GM12874 (cell line): ENCODE results near the gene SRRD.

Experiments used
- TF ChIP-seq, protein P1 (sequence below): IDR thresholded peaks from 2 replicates; pipeline ENCODE4 v1.5.1; 2011; ENCODE audit warnings: low read depth, mild to moderate bottlenecking, control low read depth, low read length, moderate library complexity; ENCODE audit not compliant: insufficient read depth

Gene SRRD

GRCh38 chr22:26461188-26461810 is 22.4 kb upstream of the SRRD start:
- TF ChIP-seq, protein P1, sequence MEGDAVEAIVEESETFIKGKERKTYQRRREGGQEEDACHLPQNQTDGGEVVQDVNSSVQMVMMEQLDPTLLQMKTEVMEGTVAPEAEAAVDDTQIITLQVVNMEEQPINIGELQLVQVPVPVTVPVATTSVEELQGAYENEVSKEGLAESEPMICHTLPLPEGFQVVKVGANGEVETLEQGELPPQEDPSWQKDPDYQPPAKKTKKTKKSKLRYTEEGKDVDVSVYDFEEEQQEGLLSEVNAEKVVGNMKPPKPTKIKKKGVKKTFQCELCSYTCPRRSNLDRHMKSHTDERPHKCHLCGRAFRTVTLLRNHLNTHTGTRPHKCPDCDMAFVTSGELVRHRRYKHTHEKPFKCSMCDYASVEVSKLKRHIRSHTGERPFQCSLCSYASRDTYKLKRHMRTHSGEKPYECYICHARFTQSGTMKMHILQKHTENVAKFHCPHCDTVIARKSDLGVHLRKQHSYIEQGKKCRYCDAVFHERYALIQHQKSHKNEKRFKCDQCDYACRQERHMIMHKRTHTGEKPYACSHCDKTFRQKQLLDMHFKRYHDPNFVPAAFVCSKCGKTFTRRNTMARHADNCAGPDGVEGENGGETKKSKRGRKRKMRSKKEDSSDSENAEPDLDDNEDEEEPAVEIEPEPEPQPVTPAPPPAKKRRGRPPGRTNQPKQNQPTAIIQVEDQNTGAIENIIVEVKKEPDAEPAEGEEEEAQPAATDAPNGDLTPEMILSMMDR: peak; percentile 77

- TF ChIP-seq, protein P1: no peak
These were observed 21.6 kb upstream of the SRRD start for GRCh38 chr22:26462051-26462450.

DNA sequence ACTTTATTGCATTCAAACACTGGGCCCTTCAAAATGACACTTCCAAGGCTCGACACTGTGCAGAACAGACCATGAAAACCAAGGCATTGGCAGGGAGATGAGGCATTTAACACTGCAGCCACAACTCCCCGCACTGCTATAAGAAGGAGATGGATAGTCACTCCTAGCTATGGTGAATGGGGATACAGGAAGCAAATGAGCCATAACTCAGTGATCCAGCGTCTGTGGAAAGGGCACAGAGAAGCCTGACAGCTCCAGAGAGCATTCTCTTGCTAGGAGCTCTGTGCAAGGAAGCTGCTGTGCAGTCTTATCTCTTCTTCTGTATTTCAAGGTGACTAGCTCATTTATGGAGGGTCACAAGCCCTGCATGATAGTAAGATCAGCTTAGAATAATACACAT is 21.0 kb upstream of the SRRD start:
- TF ChIP-seq, protein P1: no peak

DNA sequence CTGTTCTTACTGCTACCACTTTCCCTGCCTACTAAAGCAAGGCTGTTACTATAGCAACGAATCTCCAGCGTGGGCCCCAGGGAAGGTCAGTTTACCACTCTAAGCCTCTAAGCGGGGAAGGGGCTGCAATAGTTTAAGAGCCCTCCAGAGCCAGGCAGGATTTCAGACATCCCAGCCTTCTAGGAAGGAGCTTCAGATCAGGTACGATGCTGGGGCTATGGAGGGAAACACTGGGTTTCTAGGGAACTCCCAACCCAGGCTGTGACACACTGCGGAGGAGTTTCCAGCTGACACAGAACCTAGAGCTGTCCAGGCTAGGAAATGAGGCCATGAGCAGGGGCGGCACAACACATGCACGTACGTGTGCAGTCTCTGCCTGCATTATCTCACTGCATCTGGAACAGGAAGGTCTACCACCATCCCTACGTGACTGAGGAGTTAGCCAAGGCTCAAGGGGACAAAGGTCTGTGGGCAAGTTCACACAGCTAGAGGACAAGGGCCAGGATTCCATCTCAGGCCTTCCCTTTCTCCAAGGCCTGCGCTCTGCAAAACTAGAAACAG is 20.5 kb upstream of the SRRD start:
- TF ChIP-seq, protein P1: no peak

DNA sequence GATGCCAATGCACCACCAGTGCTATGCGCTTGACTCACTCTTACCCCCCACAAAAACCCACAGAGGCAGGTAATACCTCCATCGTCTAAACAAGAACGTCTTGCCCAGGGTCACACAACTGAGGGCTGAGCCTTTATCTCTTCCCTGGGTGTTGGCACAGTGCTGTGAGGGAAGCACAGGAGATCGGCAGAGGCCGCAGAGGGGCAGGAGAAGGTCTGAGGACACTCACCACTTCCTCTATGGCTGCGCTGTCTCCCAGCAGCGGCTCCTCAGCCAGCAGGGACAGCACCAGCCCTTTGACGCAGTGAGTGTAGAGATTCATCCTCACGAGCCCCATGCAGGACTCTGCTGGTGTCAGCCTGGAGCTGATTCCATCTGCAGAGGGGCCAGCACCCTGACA is 20.0 kb upstream of the SRRD start:
- TF ChIP-seq, protein P1: no peak

GRCh38 chr22:26464312-26464711 is 19.4 kb upstream of the SRRD start:
- TF ChIP-seq, protein P1: no peak

GRCh38 chr22:26466196-26466595 is 17.5 kb upstream of the SRRD start:
- TF ChIP-seq, protein P1: no peak
